Endothelial cell (in vitro differentiated cells): ENCODE results near the gene KMT2A. TPM values are rescaled to one million over a fixed set of nuclear protein-coding genes. Genes with fewer than 3 reads are reported as not detected.
A peak's percentile ranks its signal among the peaks of the same experiment; 100 is the strongest.

Experiments used
- DNase-seq: peaks from one replicate; pipeline ENCODE4 v3.0.0; 2021; ENCODE audit warnings: low spot score
- H3K27ac Mint-ChIP-seq: one replicate; pipeline ENCODE4 v1.8.0; 2021; ENCODE audit warnings: mixed read lengths, inconsistent platforms; ENCODE audit not compliant: unreplicated experiment
- H3K27me3 Mint-ChIP-seq: one replicate; pipeline ENCODE4 v1.8.0; 2021; ENCODE audit warnings: mild to moderate bottlenecking, moderate library complexity, mixed read lengths, inconsistent platforms; ENCODE audit not compliant: unreplicated experiment
- H3K36me3 Mint-ChIP-seq: one replicate; pipeline ENCODE4 v1.8.0; 2021; ENCODE audit warnings: mild to moderate bottlenecking, low read depth, mixed read lengths, inconsistent platforms; ENCODE audit not compliant: unreplicated experiment
- H3K4me1 Mint-ChIP-seq: one replicate; pipeline ENCODE4 v1.8.0; 2021; ENCODE audit warnings: mild to moderate bottlenecking, mixed read lengths, inconsistent platforms; ENCODE audit not compliant: unreplicated experiment
- H3K4me3 Mint-ChIP-seq: one replicate; pipeline ENCODE4 v1.8.0; 2021; ENCODE audit warnings: mild to moderate bottlenecking, mixed read lengths, inconsistent platforms; ENCODE audit not compliant: unreplicated experiment
- H3K9me3 Mint-ChIP-seq: one replicate; pipeline ENCODE4 v1.8.0; 2021; ENCODE audit warnings: mixed read lengths, inconsistent platforms; ENCODE audit not compliant: unreplicated experiment
- total RNA-seq: library from RNA; stranded (reverse); fragmentation: NEBNext Ultra II Directional; extraction: Animal tissue kit (Norgen Biotek cat#: 25700); gene quantifications from one replicate; pipeline ENCODE4 v1.2.1, GENCODE V29; 2021; ENCODE audit not compliant: unreplicated experiment
- TF ChIP-seq, protein P1 (sequence below): fragments of 200-600 bp; sonication (generic); IDR thresholded peaks from one replicate; pipeline ENCODE4 v1.5.0; 2021; ENCODE audit warnings: antibody characterized with exemption; ENCODE audit not compliant: unreplicated experiment

The KMT2A gene
- total RNA-seq, 1 donor from 2014 or later = 104 TPM

DNA sequence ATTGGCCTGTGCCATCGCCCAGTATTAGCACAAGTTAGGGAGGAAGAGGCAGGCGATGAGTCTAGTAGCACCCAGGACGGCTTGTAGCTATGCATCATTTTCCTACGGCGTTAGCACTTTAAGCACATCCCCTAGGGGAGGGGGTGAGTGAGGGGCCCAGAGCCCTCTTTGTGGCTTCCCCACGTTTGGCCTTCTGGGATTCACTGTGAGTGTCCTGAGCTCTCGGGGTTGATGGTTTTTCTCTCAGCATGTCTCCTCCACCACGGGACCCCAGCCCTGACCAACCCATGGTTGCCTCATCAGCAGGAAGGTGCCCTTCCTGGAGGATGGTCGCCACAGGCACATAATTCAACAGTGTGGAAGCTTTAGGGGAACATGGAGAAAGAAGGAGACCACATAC is 99.0 kb downstream of the KMT2A start:
- H3K27ac Mint-ChIP-seq = no peak overlapping the region
- no peak for DNase-seq
- TF ChIP-seq, protein P1, sequence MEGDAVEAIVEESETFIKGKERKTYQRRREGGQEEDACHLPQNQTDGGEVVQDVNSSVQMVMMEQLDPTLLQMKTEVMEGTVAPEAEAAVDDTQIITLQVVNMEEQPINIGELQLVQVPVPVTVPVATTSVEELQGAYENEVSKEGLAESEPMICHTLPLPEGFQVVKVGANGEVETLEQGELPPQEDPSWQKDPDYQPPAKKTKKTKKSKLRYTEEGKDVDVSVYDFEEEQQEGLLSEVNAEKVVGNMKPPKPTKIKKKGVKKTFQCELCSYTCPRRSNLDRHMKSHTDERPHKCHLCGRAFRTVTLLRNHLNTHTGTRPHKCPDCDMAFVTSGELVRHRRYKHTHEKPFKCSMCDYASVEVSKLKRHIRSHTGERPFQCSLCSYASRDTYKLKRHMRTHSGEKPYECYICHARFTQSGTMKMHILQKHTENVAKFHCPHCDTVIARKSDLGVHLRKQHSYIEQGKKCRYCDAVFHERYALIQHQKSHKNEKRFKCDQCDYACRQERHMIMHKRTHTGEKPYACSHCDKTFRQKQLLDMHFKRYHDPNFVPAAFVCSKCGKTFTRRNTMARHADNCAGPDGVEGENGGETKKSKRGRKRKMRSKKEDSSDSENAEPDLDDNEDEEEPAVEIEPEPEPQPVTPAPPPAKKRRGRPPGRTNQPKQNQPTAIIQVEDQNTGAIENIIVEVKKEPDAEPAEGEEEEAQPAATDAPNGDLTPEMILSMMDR = no peak
- peaks cover 15% of the 10 kb centered on the region for H3K27me3 Mint-ChIP-seq
- H3K4me1 Mint-ChIP-seq = peaks cover 4% of the 10 kb centered on the region
- H3K4me3 Mint-ChIP-seq = no peak overlapping the region
- no peaks in the 10 kb centered on the region for H3K9me3 Mint-ChIP-seq
- H3K36me3 Mint-ChIP-seq = no peaks in the 10 kb centered on the region

DNA sequence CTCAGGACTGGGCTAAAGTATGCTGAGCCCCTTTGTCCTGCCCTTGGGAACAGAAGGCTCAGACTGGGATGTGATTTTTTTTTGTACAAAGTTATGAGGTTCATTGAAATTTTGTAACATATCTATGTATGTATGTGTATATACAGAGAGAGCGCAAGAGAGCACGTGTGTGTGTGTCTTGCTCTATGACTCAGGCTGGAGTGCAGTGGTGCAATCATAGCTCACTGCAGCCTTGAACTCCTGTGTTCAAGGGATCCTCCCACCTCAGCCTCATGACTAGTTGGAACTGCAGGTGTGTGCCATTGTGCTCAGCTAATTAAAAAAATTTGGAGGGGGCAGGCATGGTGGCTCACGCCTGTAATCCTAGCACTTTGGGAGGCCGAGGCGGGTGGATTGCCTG is 100.4 kb downstream of the KMT2A start:
- Mint-ChIP-seq H3K4me1 (no peaks in the 10 kb centered on the region), H3K4me3 (no peak overlapping the region), H3K36me3 (no peaks in the 10 kb centered on the region), H3K27me3 (peaks cover 10% of the 10 kb centered on the region), H3K9me3 (no peaks in the 10 kb centered on the region), H3K27ac (no peak overlapping the region)
- DNase-seq = no peak
- TF ChIP-seq, protein P1 = no peak

DNA sequence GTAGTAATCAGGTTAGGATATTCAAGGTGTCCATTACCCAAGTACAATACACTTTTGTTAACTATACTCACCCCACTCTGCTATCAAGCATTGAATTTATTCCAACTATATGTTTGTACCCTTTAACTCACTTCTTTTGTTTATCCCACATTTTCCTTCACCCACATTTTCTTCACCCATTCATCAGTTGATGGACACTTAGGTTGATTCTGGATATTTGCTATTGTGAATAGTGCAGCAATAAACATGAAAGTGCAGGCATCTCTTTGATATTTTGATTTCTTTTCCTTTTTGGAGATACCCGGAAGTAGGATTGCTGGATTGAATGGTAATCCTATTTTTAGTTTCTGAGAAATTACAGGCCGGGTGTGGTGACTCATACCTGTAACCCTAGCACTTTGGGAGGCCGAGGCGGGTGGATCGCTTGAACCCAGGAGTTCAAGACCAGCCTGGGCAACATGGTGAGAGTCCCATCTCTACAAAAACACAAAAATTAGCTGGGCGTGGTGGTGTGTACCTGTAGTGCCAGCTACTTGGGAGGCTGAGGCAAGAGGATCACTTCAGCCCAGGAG is 101.2 kb downstream of the KMT2A start:
- H3K36me3 Mint-ChIP-seq = no peaks in the 10 kb centered on the region
- no peaks in the 10 kb centered on the region for H3K4me1 Mint-ChIP-seq
- peaks cover 4% of the 10 kb centered on the region for H3K27me3 Mint-ChIP-seq
- no peak overlapping the region for H3K27ac Mint-ChIP-seq
- no peak overlapping the region for H3K4me3 Mint-ChIP-seq
- no peak for DNase-seq
- TF ChIP-seq, protein P1 = no peak
- H3K9me3 Mint-ChIP-seq = no peaks in the 10 kb centered on the region

DNA sequence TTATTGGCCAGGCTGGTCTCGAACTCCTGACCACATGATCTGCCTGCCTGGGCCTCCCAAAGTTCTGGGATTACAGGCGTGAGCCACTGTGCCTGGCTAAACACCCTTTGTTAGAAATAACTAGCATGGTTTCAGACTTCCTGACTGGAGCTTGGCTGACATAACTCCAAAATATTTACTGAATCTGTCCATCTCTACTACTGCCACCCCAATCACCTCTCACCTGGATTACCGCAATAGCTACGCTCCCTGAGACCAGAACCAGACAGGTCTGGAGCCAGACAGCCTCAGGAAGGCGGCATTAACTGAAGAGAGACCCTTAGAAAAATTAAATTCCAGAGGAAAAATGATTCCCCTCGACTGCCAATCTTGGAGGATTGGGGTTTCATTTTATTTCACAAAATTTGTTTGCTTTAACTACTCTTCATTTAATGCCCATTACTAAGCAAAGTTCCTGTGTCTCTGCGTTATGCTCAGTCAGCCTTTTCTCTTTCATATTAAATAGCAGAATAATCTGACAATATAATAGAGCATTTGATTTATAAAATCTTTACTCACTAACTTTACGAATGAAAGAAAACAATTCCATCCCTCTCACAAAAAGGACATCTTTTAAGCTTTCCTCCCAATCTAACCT is 107.8 kb downstream of the KMT2A start:
- Mint-ChIP-seq H3K27ac (no peak overlapping the region), H3K4me1 (no peaks in the 10 kb centered on the region), H3K36me3 (peaks cover 3% of the 10 kb centered on the region), H3K9me3 (no peaks in the 10 kb centered on the region), H3K4me3 (peak overlapping the region; percentile 39), H3K27me3 (peaks cover 2% of the 10 kb centered on the region)
- TF ChIP-seq, protein P1 = no peak
- DNase-seq = no peak

DNA sequence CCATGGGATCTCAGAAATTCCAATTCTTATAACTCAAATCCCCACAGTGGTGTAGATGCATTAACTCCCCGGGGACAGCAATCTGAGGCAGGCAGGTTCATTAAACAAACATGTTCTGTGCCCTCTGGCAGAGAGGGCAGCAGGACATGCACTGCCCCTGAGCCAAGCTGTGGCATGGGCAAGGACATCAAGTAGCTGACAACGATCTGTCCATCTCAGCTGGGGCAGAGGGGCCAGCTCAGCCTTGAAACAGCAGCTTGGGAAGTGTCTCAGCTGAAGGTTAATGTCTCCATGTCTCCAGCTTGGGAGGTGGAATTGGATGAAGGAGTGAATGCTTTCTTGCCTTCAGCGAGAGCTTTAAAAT is 108.3 kb downstream of the KMT2A start:
- H3K4me1 Mint-ChIP-seq = no peaks in the 10 kb centered on the region
- peak overlapping the region; percentile 39 for H3K4me3 Mint-ChIP-seq
- H3K27ac Mint-ChIP-seq = no peak overlapping the region
- H3K36me3 Mint-ChIP-seq = peaks cover 3% of the 10 kb centered on the region
- H3K9me3 Mint-ChIP-seq = no peaks in the 10 kb centered on the region
- DNase-seq = no peak
- TF ChIP-seq, protein P1 = no peak
- peaks cover 2% of the 10 kb centered on the region for H3K27me3 Mint-ChIP-seq
